Activated naive CD4-positive, alpha-beta T cell treated with anti-CD3 and anti-CD28 coated beads, Interleukin-2, amount 10 ng/mL, durations not matched to agents 7 days and 5 days (primary cell): Measurements from ENCODE around the gene TMSB15A.
"Not testable (repeated sequence)": the region's sequence is repeated elsewhere in the genome, so short reads cannot be mapped to it uniquely, and the experiment has no call there.

Experiments used
- CTCF ChIA-PET: fragments of 350-600 bp; sonication (Branson Sonifier 250); formaldehyde crosslinking; loops from one replicate; lab custom pipeline; 2021; ENCODE audit warnings: antibody characterized with exemption; lab: Charles Lee
- DNase-seq: peaks from one replicate; pipeline ENCODE4 v3.0.0-alpha.2; 2020
- H3K27ac Mint-ChIP-seq: one replicate; pipeline ENCODE4 v1.8.0; 2021; ENCODE audit warnings: mild to moderate bottlenecking, moderate library complexity, mixed read lengths
- H3K27me3 Mint-ChIP-seq: one replicate; pipeline ENCODE4 v1.8.0; 2021; ENCODE audit warnings: mild to moderate bottlenecking, mixed read lengths
- H3K36me3 Mint-ChIP-seq: one replicate; pipeline ENCODE4 v1.8.0; 2021; ENCODE audit warnings: mixed read lengths
- H3K4me1 Mint-ChIP-seq: one replicate; pipeline ENCODE4 v1.8.0; 2021; ENCODE audit warnings: mixed read lengths
- H3K4me3 Mint-ChIP-seq: one replicate; pipeline ENCODE4 v1.8.0; 2021; ENCODE audit warnings: mild to moderate bottlenecking, moderate library complexity, mixed read lengths
- H3K9me3 Mint-ChIP-seq: one replicate; pipeline ENCODE4 v1.8.0; 2021; ENCODE audit warnings: mixed read lengths

TMSB15A gene

GRCh38 chrX:102515975-102516941 lies at the start of gene TMSB15A:
Gene TMSB15A (minus strand): TSS chrX:102516739.
- peaks cover 24% of the 10 kb centered on the region for H3K27me3 Mint-ChIP-seq
- no peaks in the 10 kb centered on the region for H3K36me3 Mint-ChIP-seq
- DNase-seq, result peak; percentile 65
- peaks cover 12% of the 10 kb centered on the region for H3K4me1 Mint-ChIP-seq
- no peaks in the 10 kb centered on the region for H3K9me3 Mint-ChIP-seq
- no peak within 1 kb of the TSS for H3K27ac Mint-ChIP-seq
- H3K4me3 Mint-ChIP-seq, result peak within 1 kb of the TSS; percentile 69
- CTCF ChIA-PET, result no interaction called here

- Mint-ChIP-seq H3K27me3 (peaks cover 4% of the 10 kb centered on the region), H3K27ac (no peak overlapping the region), H3K9me3 (no peaks in the 10 kb centered on the region), H3K36me3 (no peaks in the 10 kb centered on the region), H3K4me1 (no peaks in the 10 kb centered on the region), H3K4me3 (no peak overlapping the region)
- CTCF ChIA-PET, result no interaction called here
- DNase-seq, result no peak
Observed at GRCh38 chrX:102560423-102561068, 44.0 kb upstream of the TMSB15A start.

DNA sequence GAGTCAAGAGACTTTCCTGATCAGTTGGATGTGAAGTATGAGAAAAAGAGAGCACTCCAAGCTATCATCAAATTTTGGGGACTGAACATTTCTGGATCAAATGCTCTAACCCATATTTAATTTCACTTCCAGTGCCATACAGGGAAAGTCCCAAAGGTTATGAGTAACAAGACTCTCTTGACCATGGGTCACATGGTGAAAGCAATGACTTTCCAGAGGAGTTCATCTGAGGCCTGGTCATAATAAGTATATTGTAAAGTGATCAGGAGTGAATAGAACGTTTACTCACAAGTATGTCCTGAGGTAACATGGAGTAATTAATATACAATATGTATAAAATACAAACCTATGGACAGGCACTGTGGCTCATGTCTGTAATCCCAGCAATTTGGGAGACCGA lies 42.1 kb upstream of the TMSB15A start:
- CTCF ChIA-PET, result no interaction called here
- no peaks in the 10 kb centered on the region for H3K27me3 Mint-ChIP-seq

DNA sequence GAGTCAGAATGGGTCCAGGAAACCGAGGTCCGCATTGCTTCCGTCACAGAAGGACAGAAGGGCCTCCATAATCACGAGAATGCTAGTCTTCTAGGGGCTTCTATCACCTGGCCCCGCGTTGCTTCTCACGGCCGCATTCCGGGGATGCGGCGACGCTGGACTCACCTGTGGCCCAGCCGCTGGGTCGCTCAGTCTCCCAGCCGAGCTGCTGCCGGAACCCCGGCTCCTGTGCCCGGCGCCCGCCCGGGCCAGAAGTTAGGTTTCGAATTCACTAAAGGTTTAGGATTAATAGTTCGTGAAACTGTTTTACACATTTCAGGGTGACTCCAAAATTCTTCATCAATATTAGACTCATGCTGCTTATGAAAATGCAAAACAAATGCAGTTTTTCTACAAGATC lies 31.7 kb upstream of the TMSB15A start:
- Mint-ChIP-seq H3K4me1 (no peaks in the 10 kb centered on the region), H3K27ac (no peak overlapping the region), H3K36me3 (no peaks in the 10 kb centered on the region), H3K4me3 (no peak overlapping the region), H3K9me3 (no peaks in the 10 kb centered on the region), H3K27me3 (peaks cover 9% of the 10 kb centered on the region)
- DNase-seq, result no peak
- CTCF ChIA-PET, result no interaction called here

More for the DNA sequence above, 42.1 kb upstream of the TMSB15A start:
- no peak for DNase-seq
- H3K4me3 Mint-ChIP-seq, result no peak overlapping the region
- H3K9me3 Mint-ChIP-seq, result no peaks in the 10 kb centered on the region
- H3K36me3 Mint-ChIP-seq, result no peaks in the 10 kb centered on the region
- no peak overlapping the region for H3K27ac Mint-ChIP-seq
- H3K4me1 Mint-ChIP-seq, result no peaks in the 10 kb centered on the region

- peak; percentile 33 for DNase-seq
- H3K4me1 Mint-ChIP-seq, result no peaks in the 10 kb centered on the region
- H3K4me3 Mint-ChIP-seq, result peak overlapping the region; percentile 74
- no peak overlapping the region for H3K27ac Mint-ChIP-seq
- H3K36me3 Mint-ChIP-seq, result no peaks in the 10 kb centered on the region
- H3K9me3 Mint-ChIP-seq, result no peaks in the 10 kb centered on the region
- CTCF ChIA-PET, result no interaction called here
- H3K27me3 Mint-ChIP-seq, result peaks cover 9% of the 10 kb centered on the region
Observed at GRCh38 chrX:102546828-102547493, 30.4 kb upstream of the TMSB15A start.

GRCh38 chrX:102546175-102546574 lies 29.6 kb upstream of the TMSB15A start:
- peaks cover 13% of the 10 kb centered on the region for H3K27me3 Mint-ChIP-seq
- H3K4me3 Mint-ChIP-seq, result peak overlapping the region; percentile 74
- CTCF ChIA-PET, H3K4me1 Mint-ChIP-seq, H3K9me3 Mint-ChIP-seq, H3K36me3 Mint-ChIP-seq, DNase-seq, H3K27ac Mint-ChIP-seq: not testable (repeated sequence)

GRCh38 chrX:102535958-102536357 lies 19.4 kb upstream of the TMSB15A start:
- CTCF ChIA-PET, result no interaction called here
- no peak for DNase-seq
- Mint-ChIP-seq H3K36me3 (no peaks in the 10 kb centered on the region), H3K4me3 (no peak overlapping the region), H3K9me3 (no peaks in the 10 kb centered on the region), H3K27ac (no peak overlapping the region), H3K4me1 (no peaks in the 10 kb centered on the region), H3K27me3 (no peaks in the 10 kb centered on the region)

DNA sequence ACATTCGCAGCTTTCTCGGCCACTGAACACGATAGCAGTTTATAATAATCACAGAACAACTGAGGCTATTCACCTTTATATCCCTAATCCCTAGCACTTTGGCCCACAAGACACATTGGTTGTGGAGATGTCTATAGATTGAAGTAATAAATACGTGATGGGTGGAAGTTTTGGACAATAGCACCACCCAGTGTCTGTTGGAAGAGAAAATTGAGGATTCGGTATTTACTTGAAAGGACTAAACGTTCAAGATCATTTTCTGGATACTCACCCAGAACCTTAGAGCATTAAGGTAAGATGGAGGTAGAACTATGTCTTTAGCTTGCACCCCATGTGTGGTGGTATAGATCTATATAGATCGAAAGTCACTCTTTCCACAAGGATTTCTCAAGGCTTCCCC lies 787 bp upstream of the TMSB15A start:
- DNase-seq, result no peak
- CTCF ChIA-PET, result no interaction called here
- Mint-ChIP-seq H3K4me1 (peaks cover 12% of the 10 kb centered on the region), H3K9me3 (no peaks in the 10 kb centered on the region), H3K27ac (no peak overlapping the region), H3K27me3 (peaks cover 24% of the 10 kb centered on the region), H3K4me3 (no peak overlapping the region), H3K36me3 (no peaks in the 10 kb centered on the region)

GRCh38 chrX:102514536-102514935 lies 2.0 kb downstream of the TMSB15A start:
- no peaks in the 10 kb centered on the region for H3K36me3 Mint-ChIP-seq
- CTCF ChIA-PET, result no interaction called here
- no peak overlapping the region for H3K4me3 Mint-ChIP-seq
- no peak for DNase-seq
- peaks cover 27% of the 10 kb centered on the region for H3K27me3 Mint-ChIP-seq
- peaks cover 12% of the 10 kb centered on the region for H3K4me1 Mint-ChIP-seq
- H3K9me3 Mint-ChIP-seq, result no peaks in the 10 kb centered on the region
- no peak overlapping the region for H3K27ac Mint-ChIP-seq

GRCh38 chrX:102498732-102499131 lies 17.8 kb downstream of the TMSB15A start:
- Mint-ChIP-seq H3K9me3 (no peaks in the 10 kb centered on the region), H3K27me3 (no peaks in the 10 kb centered on the region), H3K4me1 (no peaks in the 10 kb centered on the region), H3K27ac (no peak overlapping the region), H3K4me3 (no peak overlapping the region), H3K36me3 (no peaks in the 10 kb centered on the region)
- no peak for DNase-seq
- CTCF ChIA-PET, result no interaction called here

GRCh38 chrX:102491766-102492165 lies 24.8 kb downstream of the TMSB15A start:
- Mint-ChIP-seq H3K9me3 (no peaks in the 10 kb centered on the region), H3K4me3 (no peak overlapping the region), H3K27ac (no peak overlapping the region), H3K27me3 (no peaks in the 10 kb centered on the region), H3K36me3 (no peaks in the 10 kb centered on the region), H3K4me1 (no peaks in the 10 kb centered on the region)
- CTCF ChIA-PET, result no interaction called here
- no peak for DNase-seq

DNA sequence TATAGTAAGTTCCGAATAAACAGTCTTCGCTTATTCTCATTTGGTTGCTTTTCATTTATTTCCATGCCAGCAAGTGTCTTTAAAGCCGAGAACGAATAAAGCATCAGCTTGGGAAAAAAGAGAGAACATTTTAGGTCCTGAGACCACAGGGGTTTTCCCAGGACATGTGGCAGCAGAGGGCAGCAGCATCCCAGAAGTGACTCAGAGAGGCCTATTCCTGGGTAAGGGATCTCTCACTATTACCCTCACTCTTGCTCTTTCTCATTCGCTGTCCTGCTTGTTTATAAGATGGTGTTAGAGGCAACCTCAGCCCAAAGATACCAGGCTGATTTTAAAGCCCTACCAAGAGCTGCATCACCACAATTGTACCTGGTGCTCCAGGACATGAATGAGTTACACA lies 37.8 kb downstream of the TMSB15A start:
- H3K4me3 Mint-ChIP-seq, H3K36me3 Mint-ChIP-seq, CTCF ChIA-PET, H3K27ac Mint-ChIP-seq, H3K4me1 Mint-ChIP-seq, H3K27me3 Mint-ChIP-seq, H3K9me3 Mint-ChIP-seq, DNase-seq: not testable (repeated sequence)

- CTCF ChIA-PET, H3K36me3 Mint-ChIP-seq, H3K27me3 Mint-ChIP-seq, H3K9me3 Mint-ChIP-seq, DNase-seq, H3K4me1 Mint-ChIP-seq, H3K4me3 Mint-ChIP-seq, H3K27ac Mint-ChIP-seq: not testable (repeated sequence)
Observed at GRCh38 chrX:102471762-102472220, 44.7 kb downstream of the TMSB15A start, which contains the start of gene TCP11X2. Gene TCP11X2 (minus strand): TSS chrX:102471812.

DNA sequence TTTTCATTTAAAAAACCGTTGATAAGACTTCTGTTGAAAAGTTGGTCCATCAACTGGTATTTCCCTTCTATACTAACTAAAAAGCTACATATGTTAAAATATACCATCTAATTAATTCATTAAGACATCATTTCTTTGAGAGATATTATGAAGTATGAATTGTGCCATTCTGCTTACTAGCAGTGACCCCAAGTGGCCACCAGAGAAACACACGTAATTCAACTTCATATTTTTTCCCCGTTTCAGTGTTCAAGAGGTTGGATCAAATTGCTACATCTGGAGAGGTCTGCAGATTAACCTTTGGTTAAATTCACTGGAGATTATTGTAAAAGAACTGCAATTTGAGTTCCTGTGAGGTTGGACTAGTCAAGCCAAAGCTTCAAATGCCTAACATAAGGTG lies 46.3 kb downstream of the TMSB15A start:
- H3K4me3 Mint-ChIP-seq, H3K4me1 Mint-ChIP-seq, CTCF ChIA-PET, H3K27ac Mint-ChIP-seq, H3K27me3 Mint-ChIP-seq, DNase-seq, H3K9me3 Mint-ChIP-seq, H3K36me3 Mint-ChIP-seq: not testable (repeated sequence)
